Medulla oblongata (tissue), 1 donor: ENCODE data around the gene LFNG.

ENCODE experiments used
- DNase-seq: peaks from one replicate; pipeline ENCODE4 v3.0.0-alpha.2; 2015; ENCODE audit errors: extremely low spot score

The LFNG gene

DNA sequence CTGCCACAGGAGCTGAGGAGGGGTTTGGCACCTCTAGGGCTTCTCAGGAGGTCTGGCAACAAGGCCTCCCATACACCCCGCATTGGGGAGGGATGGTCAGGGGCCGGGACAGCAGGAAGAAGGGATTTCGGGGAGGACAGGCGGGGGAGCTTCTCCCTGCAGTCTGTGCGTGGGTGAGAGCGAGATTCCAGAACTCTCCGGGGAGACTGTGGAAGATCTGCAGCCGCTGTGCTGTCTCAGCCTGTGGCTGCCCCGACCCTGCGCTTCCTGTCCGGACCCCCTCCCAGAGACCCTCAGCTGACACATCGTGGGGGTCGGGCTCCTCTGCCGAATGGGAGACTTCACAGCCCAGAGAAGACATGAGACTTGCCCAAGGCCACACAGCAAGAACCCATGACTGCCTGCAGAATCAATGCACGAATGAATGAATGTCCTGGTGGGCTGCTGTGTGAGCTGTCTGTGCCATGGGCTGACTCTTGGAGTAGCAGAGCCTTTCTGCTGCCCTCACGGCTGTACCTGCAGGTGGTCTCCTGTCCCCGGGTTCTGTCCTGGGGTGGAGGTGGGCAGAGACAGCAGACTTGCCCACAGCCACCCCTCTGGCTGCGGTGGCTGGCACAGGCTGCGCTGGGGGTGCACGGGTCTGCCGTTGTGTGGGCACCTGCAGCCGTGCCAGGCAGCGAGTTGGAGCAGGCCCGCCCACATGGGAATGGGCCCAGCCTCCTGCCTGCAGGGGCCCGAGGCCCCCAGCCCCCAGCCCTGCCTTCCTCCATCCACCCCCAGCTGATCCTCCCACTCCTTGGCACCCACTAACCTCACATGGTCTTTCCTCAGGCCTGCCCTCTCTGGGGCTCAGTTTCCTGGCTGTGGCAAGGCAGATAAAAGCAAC is 16.3 kb upstream of the LFNG start:
- no peak for DNase-seq

GRCh38 chr7:2504128-2504888 is 15.3 kb upstream of the LFNG start:
- no peak for DNase-seq

DNA sequence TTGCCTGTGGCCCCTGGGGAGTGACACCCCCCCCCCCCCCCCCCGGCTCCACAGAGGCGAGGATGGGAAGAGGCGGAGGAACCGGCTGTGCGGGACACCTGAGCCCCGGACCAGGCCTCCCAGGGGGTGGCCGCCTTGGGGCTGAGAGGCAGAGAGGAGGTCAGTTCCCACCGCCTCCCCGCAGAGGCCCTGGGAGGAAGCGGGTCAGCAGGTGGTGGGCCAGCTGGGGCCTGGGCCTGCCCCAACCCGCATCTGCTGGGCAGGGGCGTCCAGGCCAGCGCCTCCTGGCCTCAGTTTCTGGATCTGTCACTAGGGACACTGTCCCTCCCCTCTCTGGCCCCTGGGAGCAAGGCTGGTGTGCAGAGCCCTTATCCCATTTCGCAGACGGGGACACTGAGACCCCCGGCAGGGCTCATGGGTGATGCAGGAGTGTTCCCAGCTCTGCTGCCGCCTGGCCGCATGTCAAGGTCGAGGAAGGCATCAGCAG is 14.6 kb upstream of the LFNG start:
- DNase-seq, result no peak

- DNase-seq, result no peak
These were observed 14.2 kb upstream of the LFNG start for GRCh38 chr7:2505401-2505800.

DNA sequence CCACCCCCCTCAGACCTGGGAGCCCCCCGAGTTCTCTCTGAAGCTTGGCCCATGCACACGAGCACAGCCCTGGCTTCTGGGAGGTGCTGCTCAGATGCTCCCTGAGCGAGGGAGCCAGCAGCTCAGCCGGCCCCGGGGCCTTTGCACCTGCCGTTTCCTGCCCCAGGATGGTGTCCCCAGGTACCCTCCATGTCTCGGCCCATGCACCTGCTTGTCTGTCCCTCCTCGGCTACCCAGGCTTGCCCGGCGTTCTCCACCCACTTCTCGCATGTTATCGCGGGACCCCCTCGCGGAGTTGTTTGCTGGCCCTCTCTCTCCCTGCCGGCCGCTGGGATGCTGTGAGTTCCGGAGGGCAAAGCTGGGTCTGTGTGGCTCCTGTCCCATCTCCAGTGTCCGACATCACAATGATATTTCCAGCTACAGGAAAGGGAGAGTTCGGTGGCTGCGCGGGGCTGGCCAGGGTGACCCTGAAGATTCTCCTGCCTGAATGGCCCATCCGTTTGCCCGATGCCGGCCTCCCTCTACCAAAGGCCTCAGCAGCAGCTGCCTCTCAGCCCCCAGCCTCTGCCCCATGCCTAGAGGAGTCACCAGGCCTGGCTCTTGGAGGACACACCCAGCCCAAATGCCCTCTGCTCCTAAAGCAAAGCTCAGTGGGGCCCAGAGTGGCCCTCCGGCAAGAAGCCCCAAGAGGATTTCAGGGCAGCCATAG is 12.2 kb upstream of the LFNG start:
- DNase-seq, result no peak

GRCh38 chr7:2507917-2508306 is 11.7 kb upstream of the LFNG start:
- DNase-seq, result no peak

DNA sequence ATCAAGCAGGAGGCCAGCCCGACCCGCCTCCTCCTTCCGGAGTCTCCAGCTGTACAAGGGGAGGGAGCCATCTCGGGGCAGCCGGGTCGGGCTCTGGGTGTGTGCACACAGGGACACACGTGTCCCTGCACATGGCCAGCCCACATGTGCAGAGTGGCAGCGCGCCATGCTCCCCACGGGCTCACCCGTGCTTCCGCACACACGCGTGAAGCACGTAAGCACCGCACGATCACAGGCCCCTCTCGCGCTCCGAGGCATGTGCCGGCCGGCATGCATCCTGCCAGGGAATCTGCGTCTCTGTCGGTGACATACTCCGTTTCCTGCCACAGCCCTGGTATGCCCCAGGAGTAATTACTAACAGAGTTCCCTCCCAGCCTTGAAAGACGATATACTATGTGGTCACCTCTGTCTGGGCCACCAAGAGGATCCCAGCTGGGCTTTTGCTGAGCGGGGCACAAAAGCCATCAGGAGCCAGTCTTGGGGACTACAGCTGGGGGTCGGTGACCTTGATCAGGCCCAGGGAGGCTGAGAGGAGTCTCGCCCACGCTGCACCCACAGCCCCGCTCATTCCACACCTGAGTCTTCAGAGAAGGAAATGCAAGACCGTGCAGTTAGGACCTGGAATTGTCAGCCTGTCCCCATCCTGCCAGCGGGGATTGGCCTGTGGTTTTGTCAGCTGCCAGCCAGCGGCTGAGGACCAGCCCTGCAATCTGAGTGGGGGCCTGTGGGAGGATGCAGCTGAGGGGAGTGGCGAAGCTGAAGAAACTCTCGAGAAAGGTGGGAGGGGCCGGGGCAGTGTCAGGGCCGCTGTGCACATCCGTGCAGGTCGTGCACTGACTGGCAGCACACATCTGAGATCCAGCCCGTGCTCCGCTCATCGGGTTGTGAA is 11.0 kb upstream of the LFNG start:
- DNase-seq, result no peak

- no peak for DNase-seq
These were observed 10.2 kb upstream of the LFNG start for GRCh38 chr7:2509298-2509906.

- DNase-seq, result no peak
These were observed 9.3 kb upstream of the LFNG start for GRCh38 chr7:2510130-2510776.

DNA sequence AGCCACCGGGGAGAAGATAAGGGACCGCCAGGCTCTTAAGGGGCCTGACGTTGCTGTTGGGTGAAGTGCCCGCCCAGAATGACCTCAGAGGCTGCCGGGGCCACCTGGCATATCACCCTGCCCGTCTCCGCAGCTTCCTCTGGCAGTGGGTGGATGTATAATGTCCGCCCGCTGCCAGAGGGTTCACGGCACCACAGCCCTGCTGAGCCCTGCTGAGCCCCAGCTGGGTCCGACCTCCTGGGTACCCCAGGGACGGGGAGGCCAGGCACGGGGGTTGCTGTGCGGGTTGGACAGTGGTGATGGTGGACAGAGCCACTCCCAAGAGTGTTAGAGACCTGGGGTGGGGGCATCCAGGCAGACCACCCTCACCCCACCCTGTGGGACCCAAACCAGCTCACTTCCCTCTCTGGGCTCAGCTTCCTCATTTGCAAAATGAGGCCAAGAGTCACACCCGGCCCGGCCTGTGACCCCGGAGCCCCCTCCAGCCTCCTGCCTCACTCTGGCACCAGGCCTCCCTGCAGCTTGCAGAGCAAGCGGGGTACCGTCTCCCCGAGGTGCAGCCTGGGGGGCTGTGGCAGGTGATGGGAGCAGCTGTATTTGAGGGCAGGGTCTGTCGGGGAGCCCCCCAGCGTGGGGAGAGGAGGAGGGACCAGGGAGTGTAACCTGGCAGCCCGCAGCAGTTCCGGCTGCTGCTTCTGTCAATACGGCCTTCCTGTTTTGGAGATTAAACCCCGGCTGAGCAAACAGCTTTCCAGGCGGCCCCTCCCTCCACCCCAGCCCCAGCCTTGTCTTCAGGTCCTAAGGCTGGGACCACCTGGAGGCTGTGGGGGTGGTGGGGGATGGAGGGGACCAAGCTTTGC is 8.4 kb upstream of the LFNG start:
- DNase-seq, result peak; percentile 13

- DNase-seq, result no peak
These were observed 7.8 kb upstream of the LFNG start for GRCh38 chr7:2511769-2512168.

GRCh38 chr7:2512179-2512661 is 7.4 kb upstream of the LFNG start:
- peak; percentile 62 for DNase-seq

GRCh38 chr7:2512713-2513112 is 6.9 kb upstream of the LFNG start:
- no peak for DNase-seq

GRCh38 chr7:2513702-2514101 is 5.9 kb upstream of the LFNG start:
- DNase-seq, result no peak

GRCh38 chr7:2514473-2515423 is 4.8 kb upstream of the LFNG start:
- no peak for DNase-seq

- DNase-seq, result peak; percentile 17
These were observed 4.0 kb upstream of the LFNG start for GRCh38 chr7:2515424-2516193.

DNA sequence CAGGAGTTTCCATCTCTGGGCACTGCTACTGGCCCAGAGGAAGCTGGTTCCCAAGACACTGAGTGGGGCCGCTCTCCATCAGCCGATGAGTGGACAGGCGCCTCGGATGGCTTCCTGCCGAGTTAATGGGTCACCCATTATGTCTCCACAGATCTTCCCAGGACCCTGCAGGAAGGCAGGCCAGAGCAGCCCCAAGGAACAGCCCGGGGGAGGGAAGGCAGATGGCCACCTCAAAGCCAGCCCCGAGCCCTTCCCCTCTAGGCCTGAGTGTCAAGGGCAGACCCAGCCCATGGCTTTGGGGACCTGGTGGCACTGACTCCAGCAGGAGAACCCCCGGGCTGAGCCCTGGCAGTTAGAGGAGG is 3.4 kb upstream of the LFNG start:
- DNase-seq, result no peak
